ENCODE results near the gene KCTD11. TPM values are rescaled to one million over a fixed set of nuclear protein-coding genes. Genes with fewer than 3 reads are reported as not detected.

The KCTD11 gene
- total RNA-seq, 4 donors from 2014 or later, result 3.6 to 7.0 (median 4.6) TPM

DNA sequence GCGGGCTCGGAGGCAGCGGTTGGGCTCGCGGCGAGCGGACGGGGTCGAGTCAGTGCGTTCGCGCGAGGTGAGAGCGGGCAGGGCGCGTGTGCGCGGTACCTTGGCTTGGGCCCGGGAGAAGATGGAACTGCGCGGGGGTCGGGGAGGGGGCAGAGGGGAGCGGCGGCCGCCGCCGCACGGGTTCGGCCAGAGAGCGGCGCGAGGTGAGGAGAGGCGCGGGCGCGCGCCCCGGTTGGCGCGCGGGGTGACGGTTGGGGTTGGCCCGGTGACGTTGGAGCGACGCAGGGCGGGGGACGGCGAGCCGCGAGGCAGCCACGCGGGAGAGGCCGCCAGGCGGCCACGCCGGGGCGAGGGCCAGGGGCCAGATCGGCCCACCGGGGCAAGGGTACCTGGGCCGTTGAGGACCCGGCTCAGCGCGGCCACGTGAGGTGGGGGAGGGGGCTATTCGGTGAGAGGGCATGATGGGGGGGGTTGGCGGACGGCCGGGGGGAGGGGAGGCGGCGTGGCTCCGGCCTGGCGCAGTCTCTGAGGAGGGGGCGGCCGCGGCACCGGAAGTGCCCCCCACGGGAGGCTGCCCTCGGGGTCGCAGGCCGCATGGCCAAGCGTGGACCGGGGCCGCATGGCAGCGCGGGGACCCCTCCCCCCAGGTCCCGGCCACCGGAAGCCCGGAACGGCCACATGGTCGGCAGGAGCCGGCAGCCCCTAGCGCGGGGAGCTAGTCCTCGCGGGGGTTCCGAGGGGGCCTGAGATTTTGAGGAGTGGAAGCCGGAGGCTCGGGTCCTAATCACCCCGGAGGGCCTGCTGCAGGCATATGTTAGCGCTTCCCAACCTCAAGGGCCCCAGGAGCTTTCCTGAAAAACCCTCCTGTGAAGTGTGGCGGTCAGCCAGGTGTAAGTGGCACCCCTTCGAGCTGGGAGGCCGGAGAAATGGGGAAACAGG is 44.0 kb upstream of the KCTD11 start:
- Histone ChIP-seq H3K27me3 (no peaks in the 10 kb centered on the region), H3K4me1 (peaks cover 34 to 36% of the 10 kb centered on the region in 2 donors), H3K36me3 (peaks cover 4 to 34% of the 10 kb centered on the region in 2 donors), H3K27ac (peak overlapping the region; percentile 93 to 99 (median 98)), H3K4me3 (peak overlapping the region; percentile 79 to 98 (median 84)), H3K9me3 (no peaks in the 10 kb centered on the region)
- intact Hi-C loops (cut with DNase I; ENCODE audit: low total_unique reads), result loop anchor here (1.0 to 10.0 kb wide), 7 partner anchors 21 to 537 kb away; partner anchors contain the start of genes ELP5, GABARAP, NEURL4 and POLR2A
- ATAC-seq (peak; percentile 12), DNase-seq (peak in 1 of 2 donors; percentile 66)
- TF ChIP-seq, protein P1, sequence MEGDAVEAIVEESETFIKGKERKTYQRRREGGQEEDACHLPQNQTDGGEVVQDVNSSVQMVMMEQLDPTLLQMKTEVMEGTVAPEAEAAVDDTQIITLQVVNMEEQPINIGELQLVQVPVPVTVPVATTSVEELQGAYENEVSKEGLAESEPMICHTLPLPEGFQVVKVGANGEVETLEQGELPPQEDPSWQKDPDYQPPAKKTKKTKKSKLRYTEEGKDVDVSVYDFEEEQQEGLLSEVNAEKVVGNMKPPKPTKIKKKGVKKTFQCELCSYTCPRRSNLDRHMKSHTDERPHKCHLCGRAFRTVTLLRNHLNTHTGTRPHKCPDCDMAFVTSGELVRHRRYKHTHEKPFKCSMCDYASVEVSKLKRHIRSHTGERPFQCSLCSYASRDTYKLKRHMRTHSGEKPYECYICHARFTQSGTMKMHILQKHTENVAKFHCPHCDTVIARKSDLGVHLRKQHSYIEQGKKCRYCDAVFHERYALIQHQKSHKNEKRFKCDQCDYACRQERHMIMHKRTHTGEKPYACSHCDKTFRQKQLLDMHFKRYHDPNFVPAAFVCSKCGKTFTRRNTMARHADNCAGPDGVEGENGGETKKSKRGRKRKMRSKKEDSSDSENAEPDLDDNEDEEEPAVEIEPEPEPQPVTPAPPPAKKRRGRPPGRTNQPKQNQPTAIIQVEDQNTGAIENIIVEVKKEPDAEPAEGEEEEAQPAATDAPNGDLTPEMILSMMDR (IDR thresholded peaks at IDR 0.05 in 4 of 5, conservative IDR thresholded peaks at IDR 0.05 in 1 of 5), result peak in 2 of 5 experiments; percentile 15 to 35
- TF ChIP-seq POLR2A (IDR thresholded peaks at IDR 0.05), result no peak
- in situ Hi-C loops (cut with MboI; ENCODE audit: low sequenced_read_pairs in 4 of 4), result loop anchor here in 1 of 4 donors (10.0 kb wide), 1 partner anchor 53 kb away; the partner anchor contains the start of genes CTDNEP1 and ELP5

DNA sequence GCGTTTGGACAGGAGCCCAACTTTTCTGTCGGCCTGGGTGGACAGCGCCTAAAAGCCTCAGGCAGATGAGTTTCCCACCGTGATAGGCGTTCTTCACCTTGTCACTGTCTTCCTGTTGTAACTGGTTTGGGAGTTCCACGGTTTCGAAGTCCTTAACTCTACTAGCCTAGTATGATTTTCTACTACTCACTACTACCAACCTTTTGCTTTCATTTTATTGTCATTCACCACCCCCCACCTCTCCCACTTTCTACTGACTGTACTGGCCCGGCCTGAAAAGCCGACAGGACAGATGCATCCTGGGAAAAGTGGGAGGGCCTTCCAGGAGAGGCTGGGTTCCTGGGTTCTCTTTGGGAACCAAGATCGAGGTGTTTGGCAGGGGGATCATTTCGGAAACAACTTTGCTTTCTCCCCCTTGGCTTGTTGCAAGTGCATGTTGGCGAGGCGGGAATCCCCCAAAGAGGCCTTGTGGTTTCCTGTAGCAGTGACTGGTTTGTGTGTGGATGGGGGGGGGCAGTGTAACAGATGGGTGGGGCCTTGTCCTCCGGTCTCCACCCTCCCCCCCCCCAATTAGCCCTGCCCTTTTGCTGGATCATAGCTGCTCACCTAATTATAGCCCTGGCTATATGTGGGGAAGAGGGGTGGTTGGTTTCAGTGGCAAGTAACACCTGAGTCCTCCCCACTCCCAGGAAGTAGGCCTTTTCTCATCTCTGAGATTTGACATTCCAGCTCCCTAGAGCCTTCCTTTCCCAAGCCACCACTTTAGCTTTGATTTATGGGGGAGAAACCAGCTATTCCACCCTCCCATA is 43.1 kb upstream of the KCTD11 start:
- no peaks in the 10 kb centered on the region for H3K27me3 ChIP-seq
- ATAC-seq, result peak; percentile 53 to 56
- H3K27ac ChIP-seq, result peak overlapping the region; percentile 93 to 99 (median 98)
- H3K4me1 ChIP-seq, result peaks cover 43 to 44% of the 10 kb centered on the region in 2 donors
- in situ Hi-C loops (cut with MboI; ENCODE audit: low sequenced_read_pairs in 4 of 4) (loop anchor here in 1 of 4 donors (10.0 kb wide), 1 partner anchor 54 kb away; the partner anchor contains the start of genes CTDNEP1 and ELP5), intact Hi-C loops (cut with DNase I; ENCODE audit: low total_unique reads) (loop anchor here (5.0 to 10.0 kb wide), 2 partner anchors 37 to 536 kb away; no protein-coding TSS in a partner anchor)
- DNase-seq, result peak; percentile 79 to 86
- peak overlapping the region; percentile 79 to 98 (median 84) for H3K4me3 ChIP-seq
- no peaks in the 10 kb centered on the region for H3K9me3 ChIP-seq
- peaks cover 4 to 43% of the 10 kb centered on the region in 2 donors for H3K36me3 ChIP-seq
- peak; percentile 60 to 61 for TF ChIP-seq POLR2A (IDR thresholded peaks at IDR 0.05)
- TF ChIP-seq, protein P1 (IDR thresholded peaks at IDR 0.05 in 4 of 5, conservative IDR thresholded peaks at IDR 0.05 in 1 of 5), result no peak

DNA sequence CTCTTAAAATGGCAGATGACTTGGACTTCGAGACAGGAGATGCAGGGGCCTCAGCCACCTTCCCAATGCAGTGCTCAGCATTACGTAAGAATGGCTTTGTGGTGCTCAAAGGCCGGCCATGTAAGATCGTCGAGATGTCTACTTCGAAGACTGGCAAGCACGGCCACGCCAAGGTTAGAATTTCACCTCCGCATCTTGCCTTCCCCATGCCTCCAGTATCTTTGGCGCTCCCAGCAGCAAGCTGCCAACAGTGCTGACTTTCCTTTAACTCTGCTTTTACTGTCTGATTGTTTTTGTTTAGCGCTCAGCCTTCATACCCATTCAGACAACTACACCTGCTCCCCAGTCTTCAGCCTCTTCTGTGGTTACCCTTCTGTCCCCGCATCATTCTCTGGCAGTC is 42.3 kb upstream of the KCTD11 start:
- DNase-seq (no peak), ATAC-seq (no peak)
- H3K4me1 ChIP-seq, result peaks cover 51 to 52% of the 10 kb centered on the region in 2 donors
- peak overlapping the region in 3 of 4 donors; percentile 79 to 85 (median 84) for H3K4me3 ChIP-seq
- peaks cover 4 to 47% of the 10 kb centered on the region in 2 donors for H3K36me3 ChIP-seq
- intact Hi-C loops (cut with DNase I; ENCODE audit: low total_unique reads) (loop anchor here (5.0 to 10.0 kb wide), 2 partner anchors 37 to 535 kb away; no protein-coding TSS in a partner anchor), in situ Hi-C loops (cut with MboI; ENCODE audit: low sequenced_read_pairs in 4 of 4) (loop anchor here in 1 of 4 donors (10.0 kb wide), 1 partner anchor 55 kb away; the partner anchor contains the start of genes CTDNEP1 and ELP5)
- H3K9me3 ChIP-seq, result no peaks in the 10 kb centered on the region
- H3K27ac ChIP-seq, result peak overlapping the region; percentile 93 to 99 (median 98)
- no peaks in the 10 kb centered on the region for H3K27me3 ChIP-seq
- TF ChIP-seq POLR2A (IDR thresholded peaks at IDR 0.05), result no peak
- TF ChIP-seq, protein P1 (IDR thresholded peaks at IDR 0.05 in 4 of 5, conservative IDR thresholded peaks at IDR 0.05 in 1 of 5), result no peak

DNA sequence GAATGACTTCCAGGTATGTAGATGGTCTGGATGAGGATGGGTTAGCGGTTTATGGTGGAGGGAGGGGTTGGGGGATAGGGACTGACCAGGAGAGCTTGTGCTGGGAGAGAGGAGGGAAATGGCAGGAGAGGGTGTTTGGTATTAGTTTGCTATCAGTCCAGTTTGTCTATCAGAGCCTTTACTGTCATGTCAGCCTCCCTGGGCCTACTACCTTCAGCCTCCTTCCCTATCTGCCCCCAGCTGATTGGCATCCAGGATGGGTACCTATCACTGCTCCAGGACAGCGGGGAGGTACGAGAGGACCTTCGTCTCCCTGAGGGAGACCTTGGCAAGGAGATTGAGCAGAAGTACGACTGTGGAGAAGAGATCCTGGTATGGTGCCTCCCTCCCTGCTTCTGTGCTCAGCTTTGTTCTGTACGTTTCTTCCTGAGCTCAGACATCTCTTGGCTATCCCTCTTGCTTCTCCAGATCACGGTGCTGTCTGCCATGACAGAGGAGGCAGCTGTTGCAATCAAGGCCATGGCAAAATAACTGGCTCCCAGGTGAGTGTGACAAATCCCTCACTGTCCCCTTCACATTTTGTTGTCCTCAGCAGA is 40.8 kb upstream of the KCTD11 start:
- Histone ChIP-seq H3K27me3 (no peaks in the 10 kb centered on the region), H3K9me3 (no peaks in the 10 kb centered on the region), H3K27ac (peak overlapping the region; percentile 32 to 99 (median 96)), H3K4me3 (no peak overlapping the region), H3K4me1 (peaks cover 57 to 60% of the 10 kb centered on the region in 2 donors), H3K36me3 (peaks cover 4 to 47% of the 10 kb centered on the region in 2 donors)
- intact Hi-C loops (cut with DNase I; ENCODE audit: low total_unique reads), result no loop called here
- TF ChIP-seq POLR2A (IDR thresholded peaks at IDR 0.05), result no peak
- TF ChIP-seq, protein P1 (IDR thresholded peaks at IDR 0.05 in 4 of 5, conservative IDR thresholded peaks at IDR 0.05 in 1 of 5), result no peak
- ATAC-seq (no peak), DNase-seq (no peak)
- in situ Hi-C loops (cut with MboI; ENCODE audit: low sequenced_read_pairs in 4 of 4), result no loop called here

Data from gastrocnemius medialis (tissue), 4 donors.